HG02588 (cell line): ENCODE data around the gene TGM1.
A peak's percentile ranks its signal among the peaks of the same experiment; 100 is the strongest.

ENCODE experiments used
- ATAC-seq: cut with Tn5 transposase; IDR thresholded peaks from one replicate; pipeline ENCODE4 v1.9.1; 2021; ENCODE audit warnings: mild to moderate bottlenecking, moderate library complexity; ENCODE audit not compliant: unreplicated experiment

TGM1 gene

GRCh38 chr14:24262821-24263733 lies at the start of gene TGM1:
TGM1 (minus strand) TSS chr14:24263177; CDS start chr14:24262352, 825 bp downstream.
- no peak for ATAC-seq

GRCh38 chr14:24311837-24312615 lies 49.0 kb upstream of the TGM1 start:
- ATAC-seq = no peak

GRCh38 chr14:24310646-24311604 lies 47.9 kb upstream of the TGM1 start, which contains the start of gene LTB4R:
LTB4R (plus strand) TSS chr14:24311502; CDS start chr14:24315652, 4,150 bp downstream.
- ATAC-seq = peak; percentile 53

GRCh38 chr14:24310265-24310645 lies 47.3 kb upstream of the TGM1 start:
- no peak for ATAC-seq

- no peak for ATAC-seq
Measured at GRCh38 chr14:24309538-24310264, 46.7 kb upstream of the TGM1 start, which contains the start of gene LTB4R2. LTB4R2 (plus strand) TSS chr14:24310140; CDS start chr14:24310665, 525 bp downstream.

- no peak for ATAC-seq
Measured at GRCh38 chr14:24308342-24309124, 45.6 kb upstream of the TGM1 start.

- no peak for ATAC-seq
Measured at GRCh38 chr14:24307575-24308341, 44.8 kb upstream of the TGM1 start, which contains the start of gene CIDEB. CIDEB (minus strand) TSS chr14:24307977; CDS start chr14:24307858, 119 bp downstream.

GRCh38 chr14:24307156-24307574 lies 44.2 kb upstream of the TGM1 start:
- no peak for ATAC-seq

GRCh38 chr14:24304019-24304387 lies 41.0 kb upstream of the TGM1 start:
- no peak for ATAC-seq

- ATAC-seq = no peak
Measured at GRCh38 chr14:24300326-24300980, 37.5 kb upstream of the TGM1 start.

GRCh38 chr14:24299255-24300191 lies 36.5 kb upstream of the TGM1 start, which contains the start of the genes DHRS1 and NOP9:
DHRS1 (minus strand) TSS chr14:24299780; CDS start chr14:24299106, 674 bp downstream.
NOP9 (plus strand) TSS chr14:24299850; CDS start chr14:24299955, 105 bp downstream.
- peak; percentile 59 for ATAC-seq

GRCh38 chr14:24298892-24299254 lies 35.9 kb upstream of the TGM1 start:
- no peak for ATAC-seq

- peak; percentile 10 for ATAC-seq
Measured at GRCh38 chr14:24297190-24297964, 34.4 kb upstream of the TGM1 start.

GRCh38 chr14:24296341-24297157 lies 33.6 kb upstream of the TGM1 start:
- peak; percentile 39 for ATAC-seq

- ATAC-seq = no peak
Measured at GRCh38 chr14:24293525-24293924, 30.5 kb upstream of the TGM1 start.
